Thoracic aorta (tissue), 2 donors: ENCODE data around the gene RNF181. TPM values are rescaled to one million over a fixed set of nuclear protein-coding genes. Genes with fewer than 3 reads are reported as not detected.

Source experiments
- ATAC-seq: fragments of 150-250 bp; one replicate; pipeline ENCODE4 v1.8.0; 2017; ENCODE audit warnings: low read depth; ENCODE audit not compliant: insufficient number of reproducible peaks, low FRiP score
- DNase-seq: peaks from one replicate; pipeline ENCODE4 v3.0.0-alpha.2; 2020; ENCODE audit warnings: low spot score
- H3K27ac ChIP-seq, 2 donors: fragments of 200-600 bp; sonication (generic); 1 replicate in 1 of 2; 2 replicates in 1 of 2; pipeline ENCODE4 v1.5.1; 2016; ENCODE audit warnings: mild to moderate bottlenecking in 2 of 2, moderate library complexity in 2 of 2
- H3K27me3 ChIP-seq: fragments of 200-600 bp; sonication (generic); replicated peaks from 2 replicates; pipeline ENCODE4 v1.6.0; 2016; ENCODE audit warnings: mild to moderate bottlenecking; ENCODE audit not compliant: insufficient read depth
- H3K36me3 ChIP-seq: fragments of 200-600 bp; sonication (generic); one replicate; pipeline ENCODE4 v1.5.1; 2016
- H3K4me1 ChIP-seq, 2 donors: fragments of 200-600 bp; sonication (generic); 1 replicate in 1 of 2; 2 replicates in 1 of 2; pipeline versions ENCODE4 v1.5.1 to v1.6.0; 2016; ENCODE audit warnings: low read depth in 2 of 2, mild to moderate bottlenecking in 1 of 2; ENCODE audit not compliant: control insufficient read depth in 1 of 2
- H3K4me3 ChIP-seq: fragments of 200-600 bp; sonication (generic); 2 replicates; pipeline ENCODE4 v1.5.1; 2016; ENCODE audit warnings: mild to moderate bottlenecking
- H3K9me3 ChIP-seq: fragments of 200-600 bp; sonication (generic); 2 replicates; pipeline ENCODE4 v1.5.1; 2016
- CTCF ChIP-seq: fragments of 200-600 bp; sonication (generic); IDR thresholded peaks from one replicate; pipeline ENCODE4 v1.5.1; 2019; ENCODE audit warnings: antibody characterized with exemption
- total RNA-seq, 2 donors: library from RNA; depleted of rRNA; stranded (reverse); fragments of >200 nt; gene quantifications; one replicate each; pipeline versions ENCODE4 v1.1.0 to v1.2.3, GENCODE V29; 2016

The RNF181 gene
- total RNA-seq, 2 donors from 2014 or later = 107 to 124 TPM

DNA sequence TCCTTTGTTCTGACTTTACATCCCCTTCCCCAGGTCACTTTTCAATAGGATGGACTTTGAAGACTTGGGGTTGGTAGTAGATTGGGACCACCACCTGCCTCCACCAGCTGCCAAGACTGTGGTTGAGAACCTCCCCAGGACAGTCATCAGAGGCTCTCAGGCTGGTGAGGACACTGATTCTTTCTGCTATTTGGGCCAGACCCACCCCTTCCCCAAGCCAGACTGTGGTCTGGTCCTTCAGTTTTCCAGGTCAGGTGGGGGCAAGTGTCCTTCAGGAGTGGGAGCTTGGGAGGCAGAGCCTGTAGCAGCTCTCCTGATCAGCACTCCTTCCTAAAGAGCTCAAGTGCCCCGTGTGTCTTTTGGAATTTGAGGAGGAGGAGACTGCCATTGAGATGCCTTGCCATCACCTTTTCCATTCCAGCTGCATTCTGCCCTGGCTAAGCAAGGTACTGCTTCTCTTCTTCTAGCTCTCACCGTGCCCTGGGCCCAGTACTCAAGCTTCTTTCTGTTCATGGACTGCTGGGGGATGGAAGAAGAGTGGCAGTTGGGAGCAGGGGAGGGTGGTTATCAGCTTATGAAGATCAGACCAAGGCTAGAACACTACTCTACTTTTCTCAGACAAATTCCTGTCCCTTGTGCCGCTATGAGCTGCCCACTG lies 1.1 kb downstream of the RNF181 start:
- Histone ChIP-seq H3K27me3 (no peaks in the 10 kb centered on the region), H3K9me3 (no peaks in the 10 kb centered on the region), H3K36me3 (peaks cover 15% of the 10 kb centered on the region), H3K27ac (peak overlapping the region; percentile 85 to 94), H3K4me3 (peak overlapping the region; percentile 81), H3K4me1 (peaks cover 20 to 49% of the 10 kb centered on the region in 2 donors)
- no peak for ATAC-seq
- DNase-seq = no peak
- no peak for TF ChIP-seq CTCF

DNA sequence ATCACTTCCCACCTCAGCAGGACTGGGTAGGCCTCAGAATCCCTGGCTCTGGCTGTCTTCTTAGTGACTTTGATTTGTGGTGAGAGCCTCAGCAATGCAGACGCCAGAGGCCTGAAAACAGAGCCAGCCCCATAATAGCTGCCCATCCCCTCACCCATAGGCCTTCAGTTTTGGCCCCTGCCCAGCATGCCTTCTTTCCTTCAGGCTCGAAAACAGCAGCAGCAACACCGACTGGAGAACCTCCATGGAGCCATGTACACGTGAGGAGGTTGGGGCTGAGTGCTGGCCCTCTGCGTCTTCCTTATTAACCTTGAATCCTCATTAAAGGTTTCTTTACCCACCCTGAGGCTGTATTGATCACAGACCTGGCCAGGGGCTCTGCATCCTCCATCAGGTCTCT lies 1.7 kb downstream of the RNF181 start:
- no peak for ATAC-seq
- TF ChIP-seq CTCF = no peak
- peak overlapping the region in 1 of 2 donors; percentile 94 for H3K27ac ChIP-seq
- H3K27me3 ChIP-seq = no peaks in the 10 kb centered on the region
- H3K9me3 ChIP-seq = no peaks in the 10 kb centered on the region
- H3K4me3 ChIP-seq = no peak overlapping the region
- no peak for DNase-seq
- peaks cover 19 to 46% of the 10 kb centered on the region in 2 donors for H3K4me1 ChIP-seq
- peaks cover 15% of the 10 kb centered on the region for H3K36me3 ChIP-seq

- TF ChIP-seq CTCF = no peak
- Histone ChIP-seq H3K27me3 (no peaks in the 10 kb centered on the region), H3K36me3 (peaks cover 15% of the 10 kb centered on the region), H3K9me3 (no peaks in the 10 kb centered on the region), H3K4me1 (peaks cover 22 to 42% of the 10 kb centered on the region in 2 donors), H3K4me3 (no peak overlapping the region), H3K27ac (no peak overlapping the region)
- DNase-seq (no peak), ATAC-seq (no peak)
Measured at GRCh38 chr2:85598594-85599340, 3.2 kb downstream of the RNF181 start.

DNA sequence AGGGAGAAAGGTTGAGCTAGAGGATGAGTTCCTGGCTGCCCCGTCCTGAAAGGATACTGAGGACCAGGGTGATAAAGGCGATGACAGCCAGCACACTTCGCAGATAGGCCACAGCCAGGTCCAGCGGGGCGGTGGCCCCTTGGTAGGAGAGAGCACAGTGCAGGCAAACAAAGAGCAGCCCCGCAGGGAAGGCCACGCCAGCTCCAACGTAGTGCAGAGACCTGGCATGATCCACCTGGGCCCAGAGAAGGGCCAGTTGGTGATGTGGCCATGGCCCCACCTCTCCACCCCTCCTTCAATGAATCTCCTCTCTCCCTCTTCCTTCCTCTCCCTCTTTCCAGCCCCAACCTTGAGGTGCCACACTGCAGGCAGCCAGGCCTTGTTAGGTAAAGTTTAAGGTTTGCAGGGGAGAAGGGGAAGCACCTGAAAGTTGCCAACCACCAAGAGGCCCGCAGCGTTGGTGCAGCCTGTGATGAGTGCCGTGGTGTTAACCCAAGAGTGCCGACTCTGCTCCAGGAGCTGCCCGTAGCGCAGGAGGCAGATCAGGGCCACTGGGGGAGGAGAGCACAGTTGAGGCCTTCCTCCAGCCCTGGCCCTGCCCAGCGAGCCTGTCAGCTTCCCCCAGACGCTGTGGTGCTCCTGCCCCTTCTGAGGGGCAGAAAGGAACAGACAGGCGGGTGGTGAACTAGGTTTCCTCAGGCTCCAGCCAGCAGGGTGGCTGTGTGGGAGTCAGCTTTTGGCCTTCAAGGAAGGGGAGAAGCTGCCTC lies 4.1 kb downstream of the RNF181 start:
- no peak for TF ChIP-seq CTCF
- H3K9me3 ChIP-seq = no peaks in the 10 kb centered on the region
- DNase-seq (no peak), ATAC-seq (no peak)
- H3K4me1 ChIP-seq = peaks cover 26 to 45% of the 10 kb centered on the region in 2 donors
- no peak overlapping the region for H3K4me3 ChIP-seq
- no peak overlapping the region for H3K27ac ChIP-seq
- peaks cover 15% of the 10 kb centered on the region for H3K36me3 ChIP-seq
- no peaks in the 10 kb centered on the region for H3K27me3 ChIP-seq

GRCh38 chr2:85600235-85600575 lies 4.7 kb downstream of the RNF181 start:
- no peak overlapping the region for H3K4me3 ChIP-seq
- ATAC-seq (no peak), DNase-seq (no peak)
- peaks cover 26 to 47% of the 10 kb centered on the region in 2 donors for H3K4me1 ChIP-seq
- no peak for TF ChIP-seq CTCF
- H3K27ac ChIP-seq = no peak overlapping the region
- H3K9me3 ChIP-seq = no peaks in the 10 kb centered on the region
- H3K27me3 ChIP-seq = no peaks in the 10 kb centered on the region
- H3K36me3 ChIP-seq = peaks cover 15% of the 10 kb centered on the region
